Measurements from ENCODE around the gene TEC. TPM values are rescaled to one million over a fixed set of nuclear protein-coding genes. Genes with fewer than 3 reads are reported as not detected.

TEC gene
- total and polyA plus RNA-seq, 11 donors: 1.1 to 4.5 (median 2.2) TPM

DNA sequence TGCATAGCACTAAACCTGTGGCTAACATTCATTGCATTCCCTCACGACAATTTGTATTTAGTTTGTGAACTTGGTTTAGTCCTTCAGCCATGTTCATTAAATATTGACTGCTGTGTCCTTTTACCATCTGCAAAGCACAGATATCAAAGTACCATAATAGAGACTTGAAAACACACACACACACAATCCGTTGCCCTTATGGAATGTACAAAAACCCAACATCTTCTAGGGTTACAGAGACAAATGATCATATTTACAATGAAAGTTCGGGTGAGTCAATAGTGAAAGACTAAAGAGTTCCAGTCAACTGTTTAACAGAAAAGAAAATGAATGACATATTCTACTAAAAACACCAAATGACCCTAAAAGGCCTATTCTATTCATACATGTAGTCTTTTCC, 84.8 kb downstream of the TEC start:
- no peaks in the 10 kb centered on the region for H3K36me3 ChIP-seq
- no peak for DNase-seq
- H3K4me1 ChIP-seq: peaks cover 0 to 10% (median 5%) of the 10 kb centered on the region in 12 donors
- TF ChIP-seq POLR2A (IDR thresholded peaks at IDR 0.05): no peak
- TF ChIP-seq, protein P1, sequence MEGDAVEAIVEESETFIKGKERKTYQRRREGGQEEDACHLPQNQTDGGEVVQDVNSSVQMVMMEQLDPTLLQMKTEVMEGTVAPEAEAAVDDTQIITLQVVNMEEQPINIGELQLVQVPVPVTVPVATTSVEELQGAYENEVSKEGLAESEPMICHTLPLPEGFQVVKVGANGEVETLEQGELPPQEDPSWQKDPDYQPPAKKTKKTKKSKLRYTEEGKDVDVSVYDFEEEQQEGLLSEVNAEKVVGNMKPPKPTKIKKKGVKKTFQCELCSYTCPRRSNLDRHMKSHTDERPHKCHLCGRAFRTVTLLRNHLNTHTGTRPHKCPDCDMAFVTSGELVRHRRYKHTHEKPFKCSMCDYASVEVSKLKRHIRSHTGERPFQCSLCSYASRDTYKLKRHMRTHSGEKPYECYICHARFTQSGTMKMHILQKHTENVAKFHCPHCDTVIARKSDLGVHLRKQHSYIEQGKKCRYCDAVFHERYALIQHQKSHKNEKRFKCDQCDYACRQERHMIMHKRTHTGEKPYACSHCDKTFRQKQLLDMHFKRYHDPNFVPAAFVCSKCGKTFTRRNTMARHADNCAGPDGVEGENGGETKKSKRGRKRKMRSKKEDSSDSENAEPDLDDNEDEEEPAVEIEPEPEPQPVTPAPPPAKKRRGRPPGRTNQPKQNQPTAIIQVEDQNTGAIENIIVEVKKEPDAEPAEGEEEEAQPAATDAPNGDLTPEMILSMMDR (IDR thresholded peaks at IDR 0.05): no peak
- no peak for ATAC-seq
- intact Hi-C loops (cut with DNase I): loop anchor here in 1 of 10 donors (10.0 kb wide), 1 partner anchor 60 kb away; no protein-coding TSS in a partner anchor
- H3K9me3 ChIP-seq: no peaks in the 10 kb centered on the region
- H3K27ac ChIP-seq: no peak overlapping the region
- H3K27me3 ChIP-seq: no peaks in the 10 kb centered on the region
- H3K4me3 ChIP-seq: no peak overlapping the region
- WGBS, 4 donors: 87 to 90% (median 88%) methylated on average over 3 of the region's 3 CpGs

DNA sequence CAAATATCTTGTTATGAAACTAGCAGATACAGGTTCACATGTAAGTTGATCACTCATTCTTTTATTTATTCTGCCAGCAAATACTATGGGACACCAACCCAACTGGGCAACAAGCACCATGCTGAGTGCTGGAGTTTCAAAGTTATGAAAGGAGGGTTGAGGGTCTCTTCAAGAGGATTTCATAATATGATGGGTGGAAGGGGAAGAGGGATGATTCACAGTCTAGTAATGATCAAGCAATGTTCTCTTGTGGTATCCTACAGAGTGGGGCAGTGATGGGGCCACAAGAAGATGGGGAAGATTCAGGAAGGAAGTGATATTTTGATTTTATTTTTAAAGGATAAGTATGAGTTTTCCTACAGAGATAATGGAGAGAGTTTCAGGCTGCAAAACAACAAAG, 89.4 kb downstream of the TEC start:
- intact Hi-C loops (cut with DNase I): loop anchor here in 1 of 10 donors (10.0 kb wide), 1 partner anchor 65 kb away; no protein-coding TSS in a partner anchor
- no peaks in the 10 kb centered on the region for H3K9me3 ChIP-seq
- H3K4me1 ChIP-seq: no peaks in the 10 kb centered on the region
- TF ChIP-seq, protein P1 (IDR thresholded peaks at IDR 0.05): no peak
- no peak for TF ChIP-seq POLR2A (IDR thresholded peaks at IDR 0.05)
- H3K27ac ChIP-seq: no peak overlapping the region
- no peak overlapping the region for H3K4me3 ChIP-seq
- H3K36me3 ChIP-seq: no peaks in the 10 kb centered on the region
- no peaks in the 10 kb centered on the region for H3K27me3 ChIP-seq
- DNase-seq (no peak), ATAC-seq (no peak)

DNA sequence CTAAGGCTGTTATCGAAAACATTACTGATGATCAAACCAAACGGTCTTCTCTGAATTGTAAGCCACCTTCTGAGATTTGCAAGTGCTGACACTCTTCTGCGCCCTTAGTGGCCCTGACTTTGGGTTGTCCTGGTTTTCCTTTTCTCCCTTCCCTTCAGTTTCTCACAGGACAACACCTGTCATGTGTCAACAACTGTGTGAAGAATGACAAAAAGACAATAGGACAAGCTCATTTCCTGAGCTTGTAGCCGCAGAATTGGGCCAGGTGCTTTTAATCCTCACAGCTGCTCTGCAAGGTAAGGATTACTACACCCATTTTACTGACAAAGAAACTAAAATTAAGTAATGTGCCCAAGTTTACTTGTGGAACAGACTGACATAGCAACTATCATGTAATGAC, 90.7 kb downstream of the TEC start:
- Histone ChIP-seq H3K27ac (no peak overlapping the region), H3K4me3 (no peak overlapping the region), H3K27me3 (no peaks in the 10 kb centered on the region), H3K36me3 (no peaks in the 10 kb centered on the region), H3K4me1 (peaks cover 0 to 6% (median 0%) of the 10 kb centered on the region in 12 donors), H3K9me3 (no peaks in the 10 kb centered on the region)
- WGBS, 4 donors: 66 to 81% (median 74%) methylated on average over 4 of the region's 4 CpGs
- TF ChIP-seq, protein P1 (IDR thresholded peaks at IDR 0.05): no peak
- TF ChIP-seq POLR2A (IDR thresholded peaks at IDR 0.05): no peak
- intact Hi-C loops (cut with DNase I): no loop called here
- no peak for DNase-seq
- ATAC-seq: no peak

DNA sequence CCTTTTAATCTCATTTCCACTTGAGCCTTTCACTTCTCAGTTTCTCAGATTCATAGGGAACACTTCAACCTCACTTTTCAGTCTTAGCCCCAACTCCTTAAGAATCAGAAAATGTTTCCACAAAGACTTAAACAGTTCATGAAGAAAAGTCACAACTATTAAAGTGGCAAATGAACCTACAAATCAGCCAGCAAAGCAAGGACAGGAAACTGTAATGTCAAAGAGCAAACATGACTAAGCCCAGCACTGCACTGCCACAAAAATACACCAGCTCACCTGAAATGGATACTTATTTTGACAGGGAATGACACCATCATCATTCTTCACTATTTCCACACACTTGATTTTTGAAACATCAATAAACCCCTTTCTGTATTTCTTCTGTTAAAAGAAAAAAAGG, 93.8 kb downstream of the TEC start:
- intact Hi-C loops (cut with DNase I): no loop called here
- no peaks in the 10 kb centered on the region for H3K9me3 ChIP-seq
- ATAC-seq: no peak

More for the DNA sequence above, 93.8 kb downstream of the TEC start:
- DNase-seq: no peak
- Histone ChIP-seq H3K4me1 (peaks cover 0 to 16% (median 0%) of the 10 kb centered on the region in 12 donors), H3K36me3 (no peaks in the 10 kb centered on the region), H3K27ac (no peak overlapping the region), H3K4me3 (no peak overlapping the region), H3K27me3 (no peaks in the 10 kb centered on the region)
- no peak for TF ChIP-seq POLR2A (IDR thresholded peaks at IDR 0.05)
- TF ChIP-seq, protein P1 (IDR thresholded peaks at IDR 0.05): no peak
